ENCODE measurements around the gene PPP1R14D. TPM values are rescaled to one million over a fixed set of nuclear protein-coding genes. Genes with fewer than 3 reads are reported as not detected.

PPP1R14D gene
- total RNA-seq, 1 donor from 2014 or later = not detected

DNA sequence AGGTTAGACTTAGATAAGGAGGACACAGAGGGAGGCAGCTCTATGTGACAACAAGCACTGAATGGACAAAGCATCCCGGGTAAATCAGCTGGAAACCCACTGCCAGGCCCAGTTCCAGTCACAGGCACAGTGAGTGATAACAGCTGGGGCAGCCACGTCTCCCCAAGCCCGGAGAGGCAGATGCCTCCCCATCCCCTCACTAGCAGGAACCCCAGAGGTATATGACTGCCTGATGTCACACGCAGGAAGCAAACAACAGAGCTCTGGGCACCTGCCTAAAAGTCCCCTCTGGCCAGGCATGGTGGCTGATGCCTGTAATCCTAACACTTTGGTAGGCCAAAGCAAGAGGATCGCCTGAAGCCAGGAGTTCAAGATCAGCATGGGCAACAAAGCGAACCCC lies 40.5 kb downstream of the PPP1R14D start:
- peaks cover 3% of the 10 kb centered on the region for H3K4me1 Mint-ChIP-seq
- DNase-seq (ENCODE audit: low read depth, low spot score) = no peak
- no peaks in the 10 kb centered on the region for H3K27me3 Mint-ChIP-seq (ENCODE audit: low read depth)
- no peak overlapping the region for H3K27ac Mint-ChIP-seq (ENCODE audit: unreplicated experiment)
- no peak overlapping the region for H3K4me3 Mint-ChIP-seq
- no peaks in the 10 kb centered on the region for H3K36me3 Mint-ChIP-seq (ENCODE audit: low read depth)
- no peak for TF ChIP-seq CTCF (conservative IDR thresholded peaks at IDR 0.05)
- H3K9me3 Mint-ChIP-seq = no peaks in the 10 kb centered on the region

DNA sequence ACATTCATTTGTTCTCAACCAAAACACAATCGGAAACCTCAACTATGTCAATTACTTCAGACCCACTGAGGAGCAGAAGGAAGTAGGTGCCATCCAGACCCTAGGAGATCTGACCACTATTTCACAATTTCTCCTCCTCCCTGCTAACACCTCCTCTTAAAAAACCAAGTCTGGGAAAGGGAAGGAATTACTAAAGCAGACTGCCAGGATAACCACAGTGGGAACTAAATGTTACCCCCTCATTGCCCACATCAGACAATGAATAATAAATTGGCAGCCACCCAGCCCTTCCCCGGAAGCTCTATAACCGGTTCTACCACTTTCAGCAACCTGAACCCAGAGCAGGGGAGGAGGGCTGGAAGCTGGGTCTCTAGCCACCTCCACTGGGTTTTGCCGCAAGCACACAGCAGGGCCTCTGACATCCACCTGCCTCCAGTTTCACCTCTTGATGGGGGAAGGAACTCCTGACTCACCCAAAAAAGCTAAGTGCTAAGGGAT lies 41.1 kb downstream of the PPP1R14D start:
- Mint-ChIP-seq H3K9me3 (no peaks in the 10 kb centered on the region), H3K27me3 (ENCODE audit: low read depth) (no peaks in the 10 kb centered on the region), H3K27ac (ENCODE audit: unreplicated experiment) (no peak overlapping the region), H3K4me1 (peaks cover 3% of the 10 kb centered on the region), H3K4me3 (no peak overlapping the region), H3K36me3 (ENCODE audit: low read depth) (no peaks in the 10 kb centered on the region)
- no peak for DNase-seq (ENCODE audit: low read depth, low spot score)
- TF ChIP-seq CTCF (conservative IDR thresholded peaks at IDR 0.05) = no peak

DNA sequence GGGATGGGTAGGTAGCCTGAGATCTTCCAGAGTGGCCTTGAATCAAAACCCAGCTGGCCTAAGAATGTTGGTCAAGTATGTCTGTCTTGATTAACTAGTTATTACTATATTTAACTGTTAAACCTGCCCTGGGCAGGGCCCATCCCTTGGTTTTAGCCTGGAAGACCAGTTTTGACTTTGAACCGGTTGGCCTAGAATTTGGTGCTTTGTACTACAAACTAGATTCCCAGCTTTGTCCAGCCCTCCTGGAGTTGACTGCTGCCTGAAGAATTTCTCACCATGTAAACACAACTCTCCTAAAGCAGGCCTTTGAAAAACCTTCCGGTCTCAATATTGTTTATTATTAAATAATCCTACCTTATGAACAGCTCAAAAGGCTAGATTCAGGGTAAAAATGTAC lies 42.7 kb downstream of the PPP1R14D start:
- no peak for TF ChIP-seq CTCF (conservative IDR thresholded peaks at IDR 0.05)
- peaks cover 3% of the 10 kb centered on the region for H3K4me1 Mint-ChIP-seq
- no peak overlapping the region for H3K4me3 Mint-ChIP-seq
- no peak for DNase-seq (ENCODE audit: low read depth, low spot score)
- peak overlapping the region; percentile 57 for H3K27ac Mint-ChIP-seq (ENCODE audit: unreplicated experiment)
- no peaks in the 10 kb centered on the region for H3K9me3 Mint-ChIP-seq
- H3K27me3 Mint-ChIP-seq (ENCODE audit: low read depth) = no peaks in the 10 kb centered on the region
- H3K36me3 Mint-ChIP-seq (ENCODE audit: low read depth) = no peaks in the 10 kb centered on the region

DNA sequence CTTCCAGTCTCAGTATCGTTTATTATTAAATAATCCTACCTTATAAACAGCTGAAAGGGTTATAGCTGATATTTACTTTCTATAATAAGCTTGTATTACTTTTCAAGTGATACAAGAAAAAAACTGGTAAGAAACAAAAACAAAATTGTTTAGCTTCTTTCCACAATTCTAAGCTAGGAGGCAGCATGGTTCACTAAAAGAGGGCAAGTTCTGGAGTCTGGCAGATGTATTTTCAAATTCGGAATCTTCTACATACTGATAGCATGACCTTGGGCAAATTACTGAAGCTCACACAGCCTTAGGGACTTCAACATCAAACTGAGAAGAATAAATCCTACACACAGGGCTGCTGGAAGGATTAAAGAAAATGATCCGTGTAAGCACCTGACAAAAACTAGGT lies 43.3 kb downstream of the PPP1R14D start:
- H3K9me3 Mint-ChIP-seq = no peaks in the 10 kb centered on the region
- no peak overlapping the region for H3K27ac Mint-ChIP-seq (ENCODE audit: unreplicated experiment)
- no peaks in the 10 kb centered on the region for H3K36me3 Mint-ChIP-seq (ENCODE audit: low read depth)
- no peak overlapping the region for H3K4me3 Mint-ChIP-seq
- peaks cover 3% of the 10 kb centered on the region for H3K4me1 Mint-ChIP-seq
- no peak for DNase-seq (ENCODE audit: low read depth, low spot score)
- no peak for TF ChIP-seq CTCF (conservative IDR thresholded peaks at IDR 0.05)
- H3K27me3 Mint-ChIP-seq (ENCODE audit: low read depth) = no peaks in the 10 kb centered on the region

GRCh38 chr15:40782609-40783227 lies 45.8 kb downstream of the PPP1R14D start:
- Mint-ChIP-seq H3K27ac (ENCODE audit: unreplicated experiment) (no peak overlapping the region), H3K27me3 (ENCODE audit: low read depth) (no peaks in the 10 kb centered on the region)
- peak; percentile 78 for TF ChIP-seq CTCF (conservative IDR thresholded peaks at IDR 0.05)

More at GRCh38 chr15:40782609-40783227, 45.8 kb downstream of the PPP1R14D start:
- Mint-ChIP-seq H3K4me1 (no peaks in the 10 kb centered on the region), H3K9me3 (no peaks in the 10 kb centered on the region), H3K4me3 (no peak overlapping the region), H3K36me3 (ENCODE audit: low read depth) (no peaks in the 10 kb centered on the region)
- peak; percentile 37 for DNase-seq (ENCODE audit: low read depth, low spot score)

Measured in neural crest cell (in vitro differentiated cells).